HepG2 (cell line): ENCODE data around the gene DPP7. TPM values are rescaled to one million over a fixed set of nuclear protein-coding genes. Genes with fewer than 3 reads are reported as not detected.

ENCODE experiments used
- CBFB ChIP-seq: sonication (generic); formaldehyde crosslinking; IDR thresholded peaks from 2 replicates; pipeline ENCODE4 v1.4.0; 2020; ENCODE audit warnings: missing genetic modification reagents
- DZIP1 ChIP-seq: sonication (generic); formaldehyde crosslinking; IDR thresholded peaks from 2 replicates; pipeline ENCODE4 v1.5.0; 2020; ENCODE audit warnings: mild to moderate bottlenecking, missing genetic modification reagents
- ERF ChIP-seq: IDR thresholded peaks from 2 replicates; pipeline ENCODE4 v1.6.1; 2018; ENCODE audit warnings: missing biosample characterization, missing genetic modification reagents
- GATAD2A ChIP-seq: IDR thresholded peaks from 2 replicates; pipeline ENCODE4 v1.6.1; 2016
- HDAC1 ChIP-seq: sonication (generic); formaldehyde crosslinking; IDR thresholded peaks from 2 replicates; pipeline ENCODE4 v1.5.1; 2020; ENCODE audit warnings: mild to moderate bottlenecking, missing genetic modification reagents
- IRF2 ChIP-seq: IDR thresholded peaks from 2 replicates; pipeline ENCODE4 v1.6.1; 2018; ENCODE audit warnings: missing genetic modification reagents, missing compliant biosample characterization
- MAX ChIP-seq: IDR thresholded peaks from 2 replicates; pipeline ENCODE4 v1.6.1; 2012; ENCODE audit warnings: inconsistent platforms
- MED1 ChIP-seq: sonication (generic); formaldehyde crosslinking; IDR thresholded peaks from 2 replicates; pipeline ENCODE4 v1.4.0; 2020; ENCODE audit warnings: missing genetic modification reagents
- ZBTB42 ChIP-seq: sonication (generic); formaldehyde crosslinking; IDR thresholded peaks from 2 replicates; pipeline ENCODE4 v1.5.0; 2020; ENCODE audit warnings: mild to moderate bottlenecking, missing genetic modification reagents
- ZBTB7B ChIP-seq: sonication (generic); formaldehyde crosslinking; IDR thresholded peaks from 2 replicates; pipeline ENCODE4 v1.4.0; 2020; ENCODE audit warnings: missing genetic modification reagents
- ZFP37 ChIP-seq: sonication (generic); formaldehyde crosslinking; IDR thresholded peaks from 2 replicates; pipeline ENCODE4 v1.4.0; 2020; ENCODE audit warnings: missing genetic modification reagents, borderline replicate concordance
- ZNF225 ChIP-seq: sonication (generic); formaldehyde crosslinking; IDR thresholded peaks from 2 replicates; pipeline ENCODE4 v1.4.0; 2020; ENCODE audit warnings: mild to moderate bottlenecking, missing genetic modification reagents
- ZNF24 ChIP-seq: fragments of 450-650 bp; IDR thresholded peaks from 2 replicates; pipeline ENCODE4 v1.6.1; 2017; ENCODE audit warnings: antibody characterized with exemption, mild to moderate bottlenecking
- ZNF546 ChIP-seq: sonication (generic); formaldehyde crosslinking; conservative IDR thresholded peaks from 2 replicates; pipeline ENCODE4 v1.8.1; 2023; ENCODE audit warnings: mild to moderate bottlenecking, missing genetic modification reagents
- ZNF576 ChIP-seq: sonication (generic); formaldehyde crosslinking; IDR thresholded peaks from 2 replicates; pipeline ENCODE4 v1.4.0; 2020; ENCODE audit warnings: mild to moderate bottlenecking, missing genetic modification reagents
- ZSCAN21 ChIP-seq: sonication (generic); formaldehyde crosslinking; IDR thresholded peaks from 2 replicates; pipeline ENCODE4 v1.8.0; 2022; ENCODE audit warnings: mild to moderate bottlenecking, missing genetic modification reagents, moderate library complexity, borderline replicate concordance
- polyA plus RNA-seq, 8 experiments: library from polyadenylated mRNA; depleted of rRNA in 3 of 8; stranded (reverse) in 7 of 8; unstranded in 1 of 8; fragments of >200 nt; fragmentation: Illumina TruSeq in 4 of 8; extraction: Trizol in 4 of 8; gene quantifications; 2 replicates each; pipeline versions ENCODE4 v1.2.1 to v1.2.3, GENCODE V29; 2011 to 2016; ENCODE audit warnings: low read depth in 4 of 8, missing spikeins in 1 of 8, mixed read lengths in 1 of 8; ENCODE audit not compliant: insufficient read depth in 1 of 8
- total RNA-seq, 5 experiments: library from RNA; depleted of rRNA; stranded (reverse); fragments of >200 nt; fragmentation: Illumina TruSeq; extraction: Trizol; gene quantifications; 2 replicates each; pipeline ENCODE4 v1.2.3, GENCODE V29; 2016; ENCODE audit warnings: low read depth in 1 of 5

DPP7 gene
- total and polyA plus RNA-seq, 2 of the 13 experiments (the other 11 are each of a cell fraction or from before 2014, with no cell fraction given), result 1.2 to 4.5 TPM

- TF ChIP-seq ZFP37 (CRISPR knock-in tag), result no peak
- TF ChIP-seq ZBTB7B (CRISPR knock-in tag), result peak; percentile 49; the same call in 1 of the 2 replicates
- 0 out of 2 replicates have a peak, but pooled peaks have one; percentile 33 for TF ChIP-seq ZNF576
- no peak for TF ChIP-seq ZNF24
- TF ChIP-seq ZBTB42 (CRISPR knock-in tag), result 0 out of 2 replicates have a peak, but pooled peaks have one; percentile 46
- peak; percentile 60 for TF ChIP-seq CBFB
- TF ChIP-seq MED1 (CRISPR knock-in tag), result peak; percentile 27; the same call in 1 of the 2 replicates
- 0 out of 2 replicates have a peak, but pooled peaks have one; percentile 32 for TF ChIP-seq ZNF546 (CRISPR knock-in tag)
- TF ChIP-seq GATAD2A (CRISPR knock-in tag), result 0 out of 2 replicates have a peak, but pooled peaks have one; percentile 22
- no peak for TF ChIP-seq ZNF225
- 0 out of 2 replicates have a peak, but pooled peaks have one; percentile 72 for TF ChIP-seq DZIP1
- peak; percentile 40; the same call in 1 of the 2 replicates for TF ChIP-seq HDAC1
- TF ChIP-seq ERF (CRISPR knock-in tag), result peak; percentile 51; the same call in 1 of the 2 replicates
- peak; percentile 76; the same call in 1 of the 2 replicates for TF ChIP-seq MAX
- TF ChIP-seq IRF2, result no peak
- peak; percentile 61; the same call in 1 of the 2 replicates for TF ChIP-seq ZSCAN21 (CRISPR knock-in tag)
These were observed 50.3 kb downstream of the DPP7 start (continued) for GRCh38 chr9:137064027-137064879.
